WERI-Rb-1 (cell line): ENCODE results near the gene SNURF.

Source experiments
- DNase-seq: peaks from one replicate; pipeline ENCODE4 v3.0.0-alpha.2; 2020
- H3K27ac ChIP-seq: fragments of 250-450 bp; sonication (Bioruptor Pico); 2 replicates; pipeline ENCODE4 v1.5.1; 2020; ENCODE audit warnings: mild to moderate bottlenecking, moderate library complexity
- H3K27me3 ChIP-seq: fragments of 250-450 bp; sonication (Bioruptor Pico); 2 replicates; pipeline ENCODE4 v1.5.1; 2021; ENCODE audit warnings: mild to moderate bottlenecking, low read depth, moderate library complexity; ENCODE audit not compliant: insufficient read depth, severe bottlenecking
- H3K36me3 ChIP-seq: fragments of 250-450 bp; sonication (Bioruptor Pico); 2 replicates; pipeline ENCODE4 v1.5.1; 2020; ENCODE audit warnings: mild to moderate bottlenecking, moderate library complexity
- H3K4me3 ChIP-seq: 2 replicates; pipeline ENCODE4 v1.5.1; 2011; ENCODE audit warnings: low read depth, mild to moderate bottlenecking, control low read depth, low read length
- H3K9me3 ChIP-seq: fragments of 250-450 bp; sonication (Bioruptor Pico); 2 replicates; pipeline ENCODE4 v1.5.1; 2021; ENCODE audit warnings: mild to moderate bottlenecking, moderate library complexity; ENCODE audit not compliant: severe bottlenecking
- TF ChIP-seq, protein P1 (sequence below): IDR thresholded peaks from 2 replicates; pipeline ENCODE4 v1.5.1; 2011; ENCODE audit warnings: low read depth, mild to moderate bottlenecking, control low read depth, inconsistent platforms, low read length

SNURF gene

DNA sequence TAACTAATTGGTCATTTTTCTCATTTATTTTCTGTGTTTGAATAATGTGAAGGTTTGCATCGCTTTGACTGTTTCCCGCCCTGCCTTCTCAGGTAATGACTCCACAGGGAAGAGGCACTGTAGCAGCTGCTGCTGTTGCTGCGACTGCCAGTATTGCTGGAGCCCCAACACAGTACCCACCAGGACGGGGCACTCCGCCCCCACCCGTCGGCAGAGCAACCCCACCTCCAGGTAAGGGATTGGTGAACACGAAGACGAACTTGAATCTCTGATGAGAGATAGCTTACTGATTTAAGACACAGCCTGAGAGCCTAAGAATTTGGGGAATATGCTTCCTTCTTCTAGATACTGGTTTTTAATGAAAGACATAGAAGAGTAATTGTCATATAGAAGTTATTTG, 22.9 kb downstream of the SNURF start:
- Histone ChIP-seq H3K36me3 (peaks cover 24% of the 10 kb centered on the region), H3K27ac (no peak overlapping the region), H3K27me3 (peaks cover 6% of the 10 kb centered on the region), H3K9me3 (no peaks in the 10 kb centered on the region), H3K4me3 (no peak overlapping the region)
- no peak for DNase-seq
- TF ChIP-seq, protein P1, sequence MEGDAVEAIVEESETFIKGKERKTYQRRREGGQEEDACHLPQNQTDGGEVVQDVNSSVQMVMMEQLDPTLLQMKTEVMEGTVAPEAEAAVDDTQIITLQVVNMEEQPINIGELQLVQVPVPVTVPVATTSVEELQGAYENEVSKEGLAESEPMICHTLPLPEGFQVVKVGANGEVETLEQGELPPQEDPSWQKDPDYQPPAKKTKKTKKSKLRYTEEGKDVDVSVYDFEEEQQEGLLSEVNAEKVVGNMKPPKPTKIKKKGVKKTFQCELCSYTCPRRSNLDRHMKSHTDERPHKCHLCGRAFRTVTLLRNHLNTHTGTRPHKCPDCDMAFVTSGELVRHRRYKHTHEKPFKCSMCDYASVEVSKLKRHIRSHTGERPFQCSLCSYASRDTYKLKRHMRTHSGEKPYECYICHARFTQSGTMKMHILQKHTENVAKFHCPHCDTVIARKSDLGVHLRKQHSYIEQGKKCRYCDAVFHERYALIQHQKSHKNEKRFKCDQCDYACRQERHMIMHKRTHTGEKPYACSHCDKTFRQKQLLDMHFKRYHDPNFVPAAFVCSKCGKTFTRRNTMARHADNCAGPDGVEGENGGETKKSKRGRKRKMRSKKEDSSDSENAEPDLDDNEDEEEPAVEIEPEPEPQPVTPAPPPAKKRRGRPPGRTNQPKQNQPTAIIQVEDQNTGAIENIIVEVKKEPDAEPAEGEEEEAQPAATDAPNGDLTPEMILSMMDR: no peak

DNA sequence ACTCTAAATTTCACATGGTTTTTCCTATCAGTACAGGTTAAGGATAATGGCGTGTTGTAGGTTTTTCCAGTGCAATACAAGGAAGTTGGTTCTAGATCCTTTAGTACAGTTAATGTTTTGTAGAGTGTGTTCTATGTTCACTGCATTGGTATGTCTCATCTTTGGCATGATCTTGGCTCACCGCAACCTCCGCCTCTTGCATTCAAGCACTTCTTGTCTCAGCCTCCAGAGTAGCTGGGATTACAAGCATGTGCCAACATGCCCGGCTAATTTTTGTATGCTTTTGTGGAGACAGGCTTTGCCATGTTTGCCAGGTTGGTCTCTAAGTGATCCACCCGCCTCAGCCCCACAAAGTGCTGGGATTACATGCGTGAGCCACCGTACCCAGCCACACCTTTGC, 30.4 kb downstream of the SNURF start:
- peaks cover 8% of the 10 kb centered on the region for H3K36me3 ChIP-seq
- TF ChIP-seq, protein P1: no peak
- H3K27ac ChIP-seq: no peak overlapping the region
- H3K27me3 ChIP-seq: peaks cover 3% of the 10 kb centered on the region
- no peak overlapping the region for H3K4me3 ChIP-seq
- no peak for DNase-seq
- no peaks in the 10 kb centered on the region for H3K9me3 ChIP-seq

DNA sequence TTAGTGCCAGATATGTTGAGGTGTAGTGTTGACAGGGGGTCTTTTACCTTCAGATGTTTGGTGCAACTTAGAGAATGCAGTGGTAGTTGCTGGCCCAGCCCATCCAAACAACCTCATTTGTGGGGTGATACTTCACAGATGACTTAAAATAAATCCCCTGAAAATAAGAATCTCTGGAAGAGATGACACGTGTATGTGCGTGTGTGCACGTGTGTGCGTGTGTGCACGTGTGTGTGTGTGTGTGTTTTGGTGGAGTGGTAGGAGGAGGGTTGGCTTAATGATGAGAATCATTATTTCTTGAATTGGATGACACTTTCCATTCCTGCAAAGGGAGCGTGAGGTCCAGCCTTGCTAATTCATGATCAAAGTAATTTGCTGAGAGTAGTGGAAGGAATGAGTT, 31.9 kb downstream of the SNURF start:
- peaks cover 3% of the 10 kb centered on the region for H3K27me3 ChIP-seq
- H3K36me3 ChIP-seq: peaks cover 8% of the 10 kb centered on the region

More for the DNA sequence above, 31.9 kb downstream of the SNURF start:
- Histone ChIP-seq H3K27ac (no peak overlapping the region), H3K9me3 (no peaks in the 10 kb centered on the region), H3K4me3 (no peak overlapping the region)
- TF ChIP-seq, protein P1: no peak
- DNase-seq: no peak
